Ureter (tissue), 1 donor: ENCODE results near the gene CENPT. TPM values are rescaled to one million over a fixed set of nuclear protein-coding genes. Genes with fewer than 3 reads are reported as not detected.

ENCODE experiments used
- total RNA-seq: library from RNA; stranded (reverse); gene quantifications from one replicate; pipeline ENCODE4 v1.2.4, GENCODE V29; 2023
- donor health status: DM: yes; HTN: yes; CAD: no.

CENPT gene
- total RNA-seq, 1 donor from 2014 or later: 50.9 TPM

Other genes with a start within 250 kb of the CENPT start
- gene CARMIL2, start 202.5 kb downstream of the CENPT start, total RNA-seq: 5.7 TPM
- gene ACD, start 187.4 kb downstream of the CENPT start, total RNA-seq: 14.3 TPM
- gene PARD6A, start 186.7 kb downstream of the CENPT start, total RNA-seq: 1.6 TPM
- 18.0 TPM for gene ENKD1, start 180.9 kb downstream of the CENPT start, total RNA-seq
- 2.7 TPM for gene C16orf86, start 180.9 kb downstream of the CENPT start, total RNA-seq
- gene GFOD2, start 128.4 kb downstream of the CENPT start, total RNA-seq: 36.5 TPM
- gene RANBP10, start 41.1 kb downstream of the CENPT start, total RNA-seq: 25.3 TPM
- 2.5 TPM for gene TSNAXIP1, start 40.8 kb downstream of the CENPT start, total RNA-seq
- 22.8 TPM for gene THAP11, start 5.4 kb downstream of the CENPT start, total RNA-seq
- 85.2 TPM for gene NUTF2, start 760 bp downstream of the CENPT start, total RNA-seq
- 64.9 TPM for gene EDC4, start 25.4 kb upstream of the CENPT start, total RNA-seq
- gene NRN1L, start 37.2 kb upstream of the CENPT start, total RNA-seq: not detected
- 31.2 TPM for gene PSKH1, start 45.6 kb upstream of the CENPT start, total RNA-seq
- 2.1 TPM for gene CTRL, start 84.2 kb upstream of the CENPT start, total RNA-seq
- 89.4 TPM for gene PSMB10, start 89.2 kb upstream of the CENPT start, total RNA-seq
- gene LCAT, start 96.4 kb upstream of the CENPT start, total RNA-seq: 47.3 TPM
- 93.1 TPM for gene SLC12A4, start 120.9 kb upstream of the CENPT start, total RNA-seq
- gene DPEP3, start 132.8 kb upstream of the CENPT start, total RNA-seq: not detected
- 7.0 TPM for gene DPEP2, start 151.8 kb upstream of the CENPT start, total RNA-seq
- not detected for gene DPEP2NB, start 168.2 kb upstream of the CENPT start, total RNA-seq
- gene DDX28, start 175.5 kb upstream of the CENPT start, total RNA-seq: 15.5 TPM
- gene DUS2, start 175.6 kb upstream of the CENPT start, total RNA-seq: 26.6 TPM
- 44.0 TPM for gene NFATC3, start 237.7 kb upstream of the CENPT start, total RNA-seq